HG02610 (cell line): Measurements from ENCODE around the gene ATP1A4.

Source experiments
- ATAC-seq: cut with Tn5 transposase; IDR thresholded peaks from one replicate; pipeline ENCODE4 v1.9.1; 2021; ENCODE audit warnings: mild to moderate bottlenecking, moderate library complexity; ENCODE audit not compliant: unreplicated experiment

The ATP1A4 gene

DNA sequence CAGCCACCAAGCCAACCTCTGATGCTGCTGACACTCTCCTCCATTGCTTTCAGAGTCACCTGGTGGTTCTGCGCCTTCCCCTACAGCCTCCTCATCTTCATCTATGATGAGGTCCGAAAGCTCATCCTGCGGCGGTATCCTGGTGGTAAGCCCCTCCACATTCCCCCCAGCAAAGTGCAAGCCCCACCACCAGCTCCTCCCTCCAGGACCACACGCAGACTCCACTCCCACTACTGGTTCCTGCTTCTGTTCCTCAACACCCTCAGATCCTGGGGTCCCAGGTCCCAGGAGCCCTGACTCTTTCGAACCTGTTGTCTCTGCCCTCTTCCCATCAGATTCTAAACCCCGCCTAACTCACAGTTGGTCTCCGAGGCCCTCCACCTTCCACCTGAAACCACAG lies 11.6 kb upstream of the ATP1A4 start:
- ATAC-seq = no peak

DNA sequence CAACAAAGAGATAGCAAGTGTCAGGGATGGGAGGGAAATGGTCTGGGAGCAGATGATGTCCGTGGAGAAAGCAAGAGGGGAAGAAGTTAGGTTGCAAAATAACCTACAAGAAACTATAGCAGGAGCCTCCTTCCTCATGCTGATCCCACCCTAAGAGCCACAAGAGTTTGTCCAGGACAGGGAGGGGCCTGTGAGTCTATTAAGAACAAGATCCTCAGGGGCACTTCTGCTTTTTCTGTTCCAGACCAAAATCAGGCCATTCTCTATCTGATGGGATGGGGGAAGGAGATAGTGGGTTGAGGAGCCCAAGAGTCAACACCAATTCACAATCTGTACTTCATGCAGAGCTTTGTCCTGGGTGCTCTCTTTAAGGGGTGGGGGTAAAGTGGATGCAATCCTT lies 7.7 kb upstream of the ATP1A4 start:
- no peak for ATAC-seq

DNA sequence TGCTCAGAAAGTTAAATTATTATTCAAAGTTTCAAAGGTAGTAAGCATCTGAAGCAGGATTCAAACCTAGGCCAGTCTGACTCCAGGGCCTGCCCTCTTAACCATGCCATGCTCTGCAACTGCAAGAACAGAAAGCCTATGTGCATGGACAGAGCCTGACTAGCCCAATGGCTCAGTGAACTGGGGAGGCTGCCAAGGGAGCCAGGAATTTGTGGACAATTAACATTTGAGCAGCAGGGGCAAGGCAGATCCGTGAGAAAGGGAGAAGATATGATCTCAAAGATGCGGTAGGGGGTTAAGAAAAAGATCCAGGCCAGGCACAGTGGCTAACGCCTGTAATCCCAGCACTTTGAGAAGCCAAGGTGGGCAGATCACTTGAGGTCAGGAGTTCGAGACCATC lies 6.5 kb upstream of the ATP1A4 start:
- ATAC-seq = no peak

DNA sequence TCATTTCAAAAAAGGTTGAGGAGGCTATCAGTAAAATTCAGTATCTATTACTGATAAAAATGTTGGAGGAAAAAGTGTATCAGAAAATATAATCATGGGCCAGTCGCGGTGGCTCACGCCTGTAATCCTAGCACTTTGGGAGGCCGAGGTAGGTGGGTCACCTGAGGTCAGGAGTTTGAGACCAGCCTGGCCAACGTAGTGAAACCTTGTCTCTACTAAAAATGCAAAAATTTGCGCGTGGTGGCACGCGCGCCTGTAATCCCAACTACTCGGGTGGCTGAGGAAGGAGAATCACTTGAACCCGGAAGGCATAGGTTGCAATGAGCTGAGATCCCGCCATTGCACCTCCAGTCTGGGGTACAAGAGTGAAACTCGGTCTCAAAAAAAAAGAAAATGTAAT lies 5.3 kb upstream of the ATP1A4 start:
- ATAC-seq = no peak

DNA sequence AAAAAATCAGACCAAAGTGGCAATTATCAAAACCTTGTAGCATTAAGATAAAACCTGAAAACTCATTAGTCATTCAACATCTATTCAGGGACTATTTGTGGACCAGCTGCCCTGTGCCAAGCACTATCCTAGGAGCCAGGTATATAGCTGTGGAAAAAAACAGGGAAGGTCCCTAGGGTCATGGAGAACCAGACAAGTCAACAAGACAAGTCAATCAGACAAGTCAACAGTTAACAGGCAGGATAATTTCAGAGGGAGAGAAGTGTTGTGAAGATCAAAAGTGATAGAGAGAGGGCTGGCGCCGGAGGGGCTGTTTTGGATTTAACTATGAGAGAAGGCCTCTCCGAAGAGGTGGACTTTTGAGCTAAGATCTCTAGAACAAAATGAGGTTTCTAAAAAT lies 3.3 kb upstream of the ATP1A4 start:
- ATAC-seq = no peak

DNA sequence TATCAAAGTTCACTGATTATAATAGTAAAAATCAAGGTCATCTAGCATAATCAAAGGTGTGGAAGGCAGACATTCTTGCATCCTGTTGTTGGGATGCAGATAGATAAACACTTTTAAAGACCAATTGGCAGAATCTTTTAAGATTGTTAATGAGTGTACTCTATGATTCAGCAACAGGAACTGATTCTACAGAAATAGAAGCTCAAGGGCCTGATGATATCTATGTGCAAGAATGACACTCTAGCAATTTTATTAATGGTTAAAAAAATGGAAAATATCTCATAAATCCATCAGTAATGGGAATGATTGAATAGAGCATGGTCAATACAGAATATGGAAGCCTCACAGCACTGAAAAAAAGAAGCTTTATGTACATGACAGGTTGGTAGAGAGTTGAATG lies 2.2 kb upstream of the ATP1A4 start:
- no peak for ATAC-seq

DNA sequence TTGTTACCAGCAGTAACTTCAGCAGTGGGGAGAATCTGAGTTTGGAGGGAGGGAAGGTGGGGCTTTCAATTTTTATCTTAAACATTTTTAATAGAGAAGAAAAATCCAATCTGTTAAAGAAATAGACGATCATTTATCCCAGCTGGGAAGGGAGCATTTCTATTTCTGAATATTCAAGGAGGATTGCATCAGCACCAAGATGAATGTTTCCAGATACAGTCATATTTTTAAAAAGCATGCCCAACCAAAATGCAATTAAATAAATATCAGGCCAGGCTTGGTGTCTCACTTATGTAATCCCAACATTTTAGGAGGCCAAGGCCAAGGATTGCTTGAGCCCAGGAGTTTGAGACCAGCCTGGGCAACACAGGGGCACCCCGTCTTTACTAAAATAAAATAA lies 1.7 kb upstream of the ATP1A4 start:
- no peak for ATAC-seq

DNA sequence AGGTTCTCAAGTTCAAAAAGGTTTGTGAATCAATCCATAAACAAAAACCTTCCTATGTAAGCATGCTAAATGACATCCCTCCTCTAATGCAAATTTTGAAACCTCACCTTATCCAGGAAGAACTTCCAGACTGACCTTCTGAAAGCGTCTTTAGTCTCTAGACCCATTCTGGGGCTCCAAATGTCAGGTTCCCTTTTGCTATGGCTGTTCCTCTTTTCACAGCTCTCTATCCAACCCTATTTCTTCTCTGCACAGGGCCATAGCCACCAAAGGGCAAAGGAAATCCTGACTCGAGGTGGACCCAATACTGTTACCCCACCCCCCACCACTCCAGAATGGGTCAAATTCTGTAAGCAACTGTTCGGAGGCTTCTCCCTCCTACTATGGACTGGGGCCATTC lies 3.4 kb downstream of the ATP1A4 start:
- no peak for ATAC-seq

DNA sequence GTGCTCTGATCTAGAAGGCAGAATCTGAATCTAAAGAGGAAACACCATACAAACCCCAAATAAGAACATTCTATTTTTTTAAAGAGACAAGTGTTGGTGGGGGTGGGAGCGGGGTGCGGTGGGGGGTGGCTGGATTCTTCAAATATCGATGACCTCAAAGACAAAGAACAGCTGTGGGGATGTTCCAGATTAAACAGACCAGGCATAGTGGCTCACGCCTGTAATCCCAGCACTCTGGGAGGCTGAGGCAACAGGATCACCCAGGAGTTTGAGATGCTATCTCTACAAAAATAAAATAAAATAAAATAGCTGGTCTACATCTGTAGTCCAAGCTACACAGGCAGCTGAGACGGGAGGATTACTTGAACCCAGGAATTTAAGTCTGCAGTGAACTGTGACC lies 5.0 kb downstream of the ATP1A4 start:
- no peak for ATAC-seq

DNA sequence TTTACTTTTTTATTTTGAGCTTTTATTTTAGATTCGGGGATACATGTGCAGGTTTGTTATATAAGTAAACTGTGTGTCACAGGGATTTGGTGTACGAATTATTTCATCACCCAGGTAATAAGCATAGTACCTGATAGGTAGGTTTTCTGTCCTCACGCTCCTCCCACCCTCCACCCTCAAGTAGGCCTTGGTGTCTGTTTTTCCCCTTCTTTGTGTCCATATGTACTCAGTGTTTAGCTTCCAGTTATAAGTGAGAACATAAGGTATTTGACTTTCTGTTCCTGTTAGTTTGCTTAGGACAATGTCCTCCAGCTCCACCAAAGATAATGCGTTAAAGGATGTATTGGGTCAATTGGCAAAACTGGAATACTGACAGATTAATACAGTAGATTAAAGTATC lies 5.8 kb downstream of the ATP1A4 start:
- ATAC-seq = no peak

DNA sequence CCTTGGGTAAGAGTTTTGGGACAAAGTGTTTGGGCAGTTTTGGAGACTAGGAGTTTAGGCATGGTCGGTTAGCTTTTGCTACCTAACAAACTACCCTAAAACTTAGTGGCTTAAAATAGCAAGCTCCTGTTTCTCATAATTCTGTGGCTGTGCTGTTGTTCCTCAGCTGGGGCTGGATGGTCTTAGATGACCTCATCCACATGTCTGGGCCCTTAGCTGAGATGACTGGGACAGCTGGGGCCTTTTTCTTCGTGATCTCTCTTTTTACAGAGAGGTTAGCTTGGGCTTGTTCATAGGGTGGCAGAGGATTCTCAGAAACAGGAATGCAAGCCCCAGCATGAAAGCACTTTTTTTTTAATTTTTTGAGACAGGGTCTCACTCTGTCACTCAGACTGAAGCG lies 6.6 kb downstream of the ATP1A4 start:
- no peak for ATAC-seq

DNA sequence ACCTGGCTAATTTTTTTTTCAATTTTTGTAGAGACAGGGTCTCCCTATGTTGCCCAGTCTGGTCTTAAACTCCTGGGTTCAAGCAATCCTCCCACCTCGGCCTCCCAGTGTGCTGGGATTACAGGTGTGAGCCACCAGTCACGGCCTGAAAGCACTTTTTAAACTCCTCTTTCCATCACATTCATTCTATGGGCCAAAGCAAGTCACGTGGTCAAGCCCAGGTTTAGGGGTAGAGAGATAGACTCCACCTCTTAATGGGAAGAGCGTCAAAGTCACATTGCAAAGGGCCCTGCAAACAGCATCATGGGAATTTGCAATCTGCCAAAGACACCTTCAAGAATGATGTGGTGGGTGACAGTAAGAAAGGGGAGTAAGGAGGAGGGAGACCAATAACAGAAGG lies 7.1 kb downstream of the ATP1A4 start:
- no peak for ATAC-seq

DNA sequence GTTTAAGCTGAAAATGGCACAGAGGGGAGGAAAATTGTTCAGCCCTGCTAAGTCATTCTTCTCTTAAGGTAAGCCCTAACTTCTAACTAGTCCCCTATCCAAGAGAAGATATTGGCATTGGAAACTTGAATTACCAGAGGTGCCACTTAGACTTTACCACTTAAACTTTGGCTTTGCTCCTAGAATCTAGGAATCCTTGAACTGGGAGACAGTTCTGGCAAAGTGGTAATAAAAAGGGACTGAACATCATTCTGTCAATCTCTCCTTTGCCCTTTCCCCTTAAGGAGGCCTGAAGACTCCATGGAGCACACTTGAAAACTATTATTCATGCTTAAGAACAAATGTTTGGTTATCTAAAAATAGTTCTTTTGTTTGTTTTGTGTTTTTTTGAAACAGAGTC lies 8.4 kb downstream of the ATP1A4 start:
- ATAC-seq = no peak

DNA sequence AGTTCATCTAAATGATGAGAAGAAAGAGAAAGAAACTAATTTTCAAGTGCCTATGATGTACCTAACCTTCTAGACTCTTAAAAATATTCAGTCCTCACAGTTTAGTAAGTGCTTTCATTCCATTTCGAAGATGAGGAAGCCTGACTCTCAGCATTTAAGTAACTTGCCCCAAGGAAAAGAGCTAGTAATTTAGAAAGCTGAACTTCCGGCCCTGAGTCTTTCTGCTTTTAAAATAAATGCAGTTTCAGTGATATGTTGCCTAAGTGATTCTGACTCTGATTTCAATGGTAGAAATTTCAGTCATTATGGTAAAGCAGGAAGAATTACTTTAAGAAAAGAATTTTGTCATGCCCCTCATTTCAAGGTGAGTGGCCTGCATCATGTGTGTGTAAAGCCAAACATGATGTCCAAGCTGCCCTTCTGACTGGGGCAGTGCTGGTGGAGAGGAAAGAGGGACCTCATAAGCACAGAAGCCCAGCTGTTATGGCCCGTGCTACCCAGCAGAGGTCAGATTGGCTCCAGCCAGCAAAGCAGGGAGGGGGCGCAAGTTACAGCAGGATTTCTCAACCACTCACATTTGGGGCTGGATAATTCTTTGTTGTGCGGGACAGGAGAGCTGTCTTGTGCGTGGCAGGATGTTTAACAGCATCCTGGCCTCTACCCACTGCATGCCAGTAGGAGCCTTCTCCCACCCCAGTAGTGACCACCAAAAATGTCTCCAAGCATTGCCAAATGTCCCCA lies 10.7 kb downstream of the ATP1A4 start:
- ATAC-seq = no peak

DNA sequence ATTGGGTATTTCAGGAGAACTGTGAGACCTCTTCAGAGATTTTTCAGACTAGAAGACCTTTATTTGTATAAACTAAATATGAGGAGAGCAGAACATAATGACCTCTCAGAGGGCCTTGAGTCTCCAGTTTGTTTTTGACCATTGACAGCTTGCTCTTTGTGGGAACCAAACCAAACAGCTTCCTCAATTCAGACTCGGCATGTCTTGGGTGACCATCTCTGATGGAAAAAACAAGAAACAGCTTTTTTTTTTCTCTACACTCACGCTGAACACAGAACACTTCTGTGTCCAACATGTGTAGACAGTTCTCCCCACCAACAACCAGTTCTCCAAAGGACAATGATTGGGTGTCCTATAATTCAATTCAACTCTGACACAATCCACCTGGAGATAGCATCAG lies 11.5 kb downstream of the ATP1A4 start:
- no peak for ATAC-seq

DNA sequence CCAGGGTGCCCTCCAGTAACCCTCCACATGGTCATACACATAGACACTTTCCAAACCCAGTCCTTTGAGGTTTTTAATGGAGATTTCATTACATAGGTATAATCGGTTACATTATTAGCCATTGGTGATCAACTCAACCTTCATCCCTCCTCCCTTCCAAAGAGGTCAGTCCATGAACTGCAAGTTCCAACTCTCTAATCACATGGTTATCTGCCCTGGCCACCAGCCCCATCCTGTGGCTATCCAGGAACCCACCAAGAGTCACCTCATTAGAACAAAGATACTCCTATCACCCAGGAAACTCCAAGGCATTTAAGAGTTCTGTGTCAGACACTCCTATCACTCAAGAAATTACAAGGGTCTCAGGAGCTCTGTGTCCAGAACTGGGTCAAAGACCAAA lies 12.2 kb downstream of the ATP1A4 start:
- no peak for ATAC-seq

DNA sequence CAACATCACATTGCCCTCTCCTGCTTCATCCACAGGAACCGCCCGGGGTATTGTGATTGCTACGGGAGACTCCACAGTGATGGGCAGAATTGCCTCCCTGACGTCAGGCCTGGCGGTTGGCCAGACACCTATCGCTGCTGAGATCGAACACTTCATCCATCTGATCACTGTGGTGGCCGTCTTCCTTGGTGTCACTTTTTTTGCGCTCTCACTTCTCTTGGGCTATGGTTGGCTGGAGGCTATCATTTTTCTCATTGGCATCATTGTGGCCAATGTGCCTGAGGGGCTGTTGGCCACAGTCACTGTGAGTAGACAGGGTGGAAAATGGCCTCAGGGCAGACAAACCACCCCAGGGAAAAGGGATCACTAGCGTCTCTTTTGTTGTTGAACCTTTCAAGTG lies 12.7 kb downstream of the ATP1A4 start:
- ATAC-seq = no peak

DNA sequence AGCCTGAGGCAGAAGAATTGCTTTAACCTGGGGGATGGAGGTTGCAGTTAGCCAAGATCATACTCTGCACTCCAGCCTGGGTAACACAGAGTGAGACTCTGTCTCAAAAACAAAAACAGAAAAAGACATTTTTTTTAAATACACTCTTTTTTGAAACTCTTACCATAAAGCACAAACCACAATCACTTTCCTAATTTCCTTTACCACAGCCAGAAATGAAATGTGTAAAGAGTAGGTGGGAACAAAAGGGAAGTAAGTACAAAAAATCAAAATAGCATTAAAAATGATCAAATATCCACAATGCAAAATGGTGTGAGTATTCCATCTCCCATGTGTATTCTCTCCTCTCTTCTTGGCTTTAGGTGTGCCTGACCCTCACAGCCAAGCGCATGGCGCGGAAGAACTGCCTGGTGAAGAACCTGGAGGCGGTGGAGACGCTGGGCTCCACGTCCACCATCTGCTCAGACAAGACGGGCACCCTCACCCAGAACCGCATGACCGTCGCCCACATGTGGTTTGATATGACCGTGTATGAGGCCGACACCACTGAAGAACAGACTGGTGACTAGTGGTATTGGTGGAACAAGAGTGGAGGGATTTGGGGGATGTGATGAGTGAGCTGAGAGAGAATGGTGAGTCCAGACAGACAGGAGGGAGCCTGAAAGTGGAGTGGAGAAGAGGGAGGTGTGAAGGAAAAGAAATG lies 14.9 kb downstream of the ATP1A4 start:
- ATAC-seq = no peak

DNA sequence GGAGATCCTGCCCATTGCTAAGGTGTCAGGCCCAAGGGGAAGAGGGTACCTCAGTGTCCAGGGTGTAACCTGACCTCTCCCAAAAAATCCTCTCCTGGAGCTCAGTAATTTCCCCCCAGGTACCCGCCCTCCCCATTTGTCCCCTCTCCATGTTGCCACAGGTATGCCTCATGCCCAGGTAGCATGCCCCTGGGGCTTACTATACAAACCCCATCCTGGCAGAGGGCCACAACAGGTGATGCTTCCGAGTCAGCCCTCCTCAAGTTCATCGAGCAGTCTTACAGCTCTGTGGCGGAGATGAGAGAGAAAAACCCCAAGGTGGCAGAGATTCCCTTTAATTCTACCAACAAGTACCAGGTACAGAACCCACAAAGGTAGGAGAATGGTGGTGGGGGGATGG lies 15.7 kb downstream of the ATP1A4 start:
- ATAC-seq = no peak

DNA sequence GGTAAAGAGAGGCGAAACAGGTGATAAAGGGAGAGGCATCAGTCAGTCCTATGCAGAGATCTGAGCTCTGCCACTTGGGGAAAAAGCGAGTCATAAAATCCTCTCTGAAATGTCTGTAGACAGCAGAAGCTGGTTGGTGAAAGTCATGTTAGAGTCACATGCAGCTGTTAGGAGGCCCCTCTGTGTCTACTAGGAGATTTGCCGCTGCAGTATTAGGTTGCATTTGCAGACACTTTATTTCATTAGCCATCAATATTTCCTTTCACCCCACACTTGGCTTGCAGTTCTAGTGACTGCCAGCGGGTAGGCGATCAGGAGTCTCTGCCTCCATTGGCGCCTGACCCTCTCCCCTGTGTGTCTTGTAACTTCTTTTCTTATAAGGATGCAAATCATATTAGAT lies 16.2 kb downstream of the ATP1A4 start:
- no peak for ATAC-seq

DNA sequence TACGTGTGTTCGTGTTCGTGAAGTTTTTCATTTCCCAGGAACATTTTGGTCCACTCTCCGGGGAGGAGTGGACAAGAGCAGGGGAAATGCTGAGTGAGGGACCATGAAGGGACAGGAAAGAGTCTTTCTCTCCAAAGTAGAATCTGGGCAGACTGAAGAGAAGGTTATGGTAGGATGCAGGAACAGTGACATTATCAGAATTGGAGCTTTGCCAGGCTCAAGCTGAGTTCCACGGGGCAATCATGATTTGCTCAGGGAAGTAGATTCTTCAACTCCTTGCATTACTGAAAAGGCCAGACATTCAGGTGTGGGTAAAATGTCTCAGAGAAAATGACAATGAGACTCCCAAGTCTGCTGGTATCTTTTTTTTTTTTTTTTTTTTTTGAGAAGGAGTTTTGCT lies 16.6 kb downstream of the ATP1A4 start:
- no peak for ATAC-seq

DNA sequence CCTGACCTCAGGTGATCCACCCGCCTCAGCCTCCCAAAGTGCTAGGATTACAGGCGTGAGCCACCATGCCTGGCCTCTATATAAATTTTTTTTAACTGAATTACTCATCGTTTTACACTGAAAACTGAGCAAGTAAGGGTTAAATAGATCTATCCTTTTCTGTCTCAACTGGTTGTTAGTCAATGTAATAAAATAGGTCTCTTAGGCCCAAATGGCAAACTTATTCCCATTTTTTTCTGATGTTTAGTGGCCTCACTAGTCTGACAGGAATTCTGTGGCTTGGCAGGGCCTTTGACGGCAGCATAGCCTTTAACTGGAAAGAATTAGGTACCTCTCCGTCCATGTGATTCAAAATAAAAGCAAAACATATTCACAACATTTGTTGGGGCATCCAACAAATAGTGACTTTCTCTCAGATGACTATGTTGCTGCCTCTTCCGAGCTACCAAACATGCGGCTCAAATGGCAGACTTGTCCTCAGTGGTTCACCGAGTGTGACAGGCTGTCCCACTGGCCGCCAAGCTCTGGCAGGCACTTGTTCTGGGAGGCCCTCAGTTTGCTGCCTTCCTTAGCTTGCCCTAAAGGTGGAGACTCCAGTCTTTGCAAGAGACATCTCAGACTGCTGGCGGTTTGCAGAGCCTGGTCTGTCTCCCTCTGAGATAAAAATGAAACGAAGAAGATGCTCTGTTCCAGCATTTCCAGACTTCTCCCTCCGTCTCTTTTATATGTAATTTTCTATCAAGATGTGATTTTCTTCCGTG lies 17.4 kb downstream of the ATP1A4 start:
- ATAC-seq = no peak
